HCEC 1CT (cell line): ENCODE measurements around the gene PLSCR1.
"Not testable (repeated sequence)": the region's sequence is repeated elsewhere in the genome, so short reads cannot be mapped to it uniquely, and the experiment has no call there.

ENCODE experiments used
- DNase-seq: peaks from one replicate; pipeline ENCODE4 v3.0.0-alpha.2; 2017

PLSCR1 gene

DNA sequence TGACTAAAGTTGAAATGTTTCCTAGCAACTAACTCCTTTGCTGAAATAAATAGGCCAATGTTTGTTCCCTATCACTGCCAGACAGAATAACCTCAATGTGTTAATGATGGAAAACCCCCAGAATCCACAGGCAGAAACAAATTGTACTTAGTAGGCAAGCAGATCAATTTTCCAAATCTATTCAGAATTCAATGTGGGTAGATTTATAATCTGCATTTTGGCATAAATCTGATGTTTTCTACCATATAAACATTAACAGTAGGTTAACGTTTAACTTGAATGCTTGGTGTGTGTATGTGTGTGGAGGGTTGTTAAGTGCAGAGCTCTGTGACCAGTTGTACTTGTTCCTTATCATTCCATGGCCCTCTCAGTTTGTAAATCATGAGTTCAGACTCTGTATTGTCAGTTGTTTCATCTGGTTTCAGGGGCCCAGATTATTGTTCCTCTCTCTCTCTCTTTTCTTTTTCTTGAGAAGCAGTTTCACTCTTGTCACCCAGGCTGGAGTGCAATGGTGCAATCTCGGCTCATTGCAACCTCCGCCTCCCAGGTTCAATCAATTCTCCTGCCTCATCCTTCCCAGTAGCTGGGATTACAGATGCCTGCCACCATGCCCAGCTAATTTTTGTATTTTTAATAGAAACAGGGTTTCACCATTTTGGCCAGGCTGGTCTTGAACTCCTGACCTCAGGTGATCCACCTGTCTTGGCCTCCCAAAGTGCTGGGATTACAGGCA, 32.8 kb downstream of the PLSCR1 start:
- DNase-seq = no peak

GRCh38 chr3:146507331-146508120, 36.9 kb downstream of the PLSCR1 start:
- no peak for DNase-seq

DNA sequence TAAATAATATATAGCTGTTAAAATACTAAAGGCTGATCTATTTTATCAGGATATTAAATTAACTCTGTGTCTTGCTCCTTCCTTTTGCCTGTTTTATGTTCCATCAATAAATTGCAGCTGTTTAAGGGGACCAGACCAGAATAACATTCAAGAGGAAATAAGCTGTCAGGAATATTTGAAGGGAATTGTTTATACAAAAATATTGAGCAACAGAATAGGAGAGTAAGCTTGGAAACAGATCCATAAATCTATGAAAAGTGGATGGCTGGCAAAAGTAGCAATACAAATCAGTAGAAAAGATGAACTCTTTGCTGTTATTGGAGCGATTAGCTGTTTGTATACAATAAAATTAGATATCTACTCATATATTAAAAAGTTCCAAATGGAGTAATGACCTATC, 38.9 kb downstream of the PLSCR1 start:
- peak; percentile 44 for DNase-seq

GRCh38 chr3:146504498-146505197, 39.8 kb downstream of the PLSCR1 start:
- DNase-seq = peak; percentile 3

DNA sequence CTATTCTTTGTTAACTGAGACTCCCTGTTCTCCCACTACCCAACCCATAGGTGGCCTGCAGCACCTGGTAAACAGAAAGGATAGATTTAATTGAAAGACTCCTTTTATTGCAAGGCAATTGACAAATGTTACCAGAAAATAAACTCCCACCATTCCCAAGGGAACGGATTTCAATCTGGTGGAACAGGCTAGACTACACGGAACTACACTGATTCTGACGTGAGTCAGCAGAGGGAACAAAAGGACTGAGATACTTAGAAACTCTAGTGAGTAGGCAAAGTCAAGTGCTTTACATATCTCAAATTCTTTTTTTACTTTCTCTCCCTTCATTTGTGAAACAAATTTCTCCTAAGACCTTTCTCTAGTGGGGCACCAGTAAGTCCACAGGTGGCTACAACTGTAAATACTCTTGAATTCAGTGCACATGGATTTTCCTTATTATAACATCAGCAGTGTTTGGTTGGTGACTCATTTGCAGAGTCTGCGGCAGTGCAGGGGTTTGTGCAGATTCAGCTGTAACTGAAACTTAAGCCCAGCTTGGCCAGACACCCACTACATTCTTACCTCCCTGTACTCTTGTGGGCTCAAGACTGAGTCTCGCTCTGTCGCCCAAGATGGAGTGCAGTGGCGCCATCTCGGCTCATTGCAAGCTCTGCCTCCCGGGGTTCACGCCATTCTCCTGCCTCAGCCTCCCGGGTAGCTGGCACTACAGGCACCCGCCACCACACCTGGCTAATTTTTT, 40.8 kb downstream of the PLSCR1 start:
- DNase-seq = peak; percentile 92

DNA sequence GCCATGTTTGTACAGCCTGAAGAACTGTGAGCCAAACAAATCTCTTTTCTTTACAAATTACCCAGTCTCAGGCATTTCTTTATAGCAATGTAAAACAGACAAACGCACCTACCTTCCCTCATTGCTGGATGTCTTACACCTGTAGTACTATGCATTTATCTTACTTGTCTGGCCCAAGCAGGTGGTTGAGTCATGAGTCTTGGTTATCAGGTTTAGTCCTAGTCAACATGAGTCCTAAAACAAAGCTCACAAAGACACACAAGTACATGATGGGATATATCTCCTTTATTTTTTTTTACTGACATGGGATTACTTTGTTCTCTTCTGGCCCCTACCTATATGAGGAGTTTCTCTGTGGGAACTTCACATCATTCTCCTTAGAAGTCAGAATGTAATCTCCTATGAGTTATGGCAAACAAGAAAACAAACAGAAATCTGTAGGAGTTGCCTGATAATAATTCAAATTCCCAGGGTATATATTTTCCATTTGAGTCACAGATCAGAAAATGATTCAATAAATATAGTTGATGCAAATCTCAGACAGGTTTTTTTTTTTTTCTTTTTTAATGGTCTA, 41.4 kb downstream of the PLSCR1 start:
- peak; percentile 6 for DNase-seq

GRCh38 chr3:146501752-146502151, 42.7 kb downstream of the PLSCR1 start:
- no peak for DNase-seq

- DNase-seq = no peak
Observed at GRCh38 chr3:146499701-146500100, 44.7 kb downstream of the PLSCR1 start.

DNA sequence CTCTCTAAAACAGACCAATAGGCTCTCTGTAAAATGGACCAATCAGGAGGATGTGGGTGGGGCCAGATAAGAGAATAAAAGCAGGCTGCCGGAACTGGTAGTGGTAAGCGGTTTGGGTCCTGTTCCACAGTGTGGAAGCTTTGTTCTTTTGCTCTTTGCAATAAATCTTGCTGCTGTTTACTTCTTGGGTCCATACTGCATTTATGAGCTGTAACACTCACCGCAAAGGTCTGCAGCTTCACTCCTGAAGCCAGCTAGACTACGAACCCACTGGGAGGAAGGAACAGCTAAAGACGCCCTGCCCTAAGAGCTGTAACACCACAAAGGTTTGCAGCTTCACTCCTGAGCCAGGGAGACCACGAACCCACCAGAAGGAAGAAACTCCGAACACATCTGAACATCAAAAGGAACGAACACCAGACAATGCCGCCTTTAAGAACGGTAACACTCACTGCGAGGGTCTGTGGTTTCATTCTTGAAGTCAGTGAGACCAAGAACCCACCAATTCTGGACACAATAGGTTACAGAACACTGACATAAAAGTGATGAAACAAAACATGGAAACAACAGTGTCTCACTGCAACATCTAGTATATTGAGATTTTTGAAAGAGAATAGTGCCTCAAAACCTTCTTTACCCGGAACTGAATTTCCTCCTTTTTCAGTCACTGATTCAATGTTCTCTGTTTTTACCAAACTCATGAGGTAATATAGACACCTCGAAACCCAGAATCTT, 46.2 kb downstream of the PLSCR1 start:
- DNase-seq = no peak

DNA sequence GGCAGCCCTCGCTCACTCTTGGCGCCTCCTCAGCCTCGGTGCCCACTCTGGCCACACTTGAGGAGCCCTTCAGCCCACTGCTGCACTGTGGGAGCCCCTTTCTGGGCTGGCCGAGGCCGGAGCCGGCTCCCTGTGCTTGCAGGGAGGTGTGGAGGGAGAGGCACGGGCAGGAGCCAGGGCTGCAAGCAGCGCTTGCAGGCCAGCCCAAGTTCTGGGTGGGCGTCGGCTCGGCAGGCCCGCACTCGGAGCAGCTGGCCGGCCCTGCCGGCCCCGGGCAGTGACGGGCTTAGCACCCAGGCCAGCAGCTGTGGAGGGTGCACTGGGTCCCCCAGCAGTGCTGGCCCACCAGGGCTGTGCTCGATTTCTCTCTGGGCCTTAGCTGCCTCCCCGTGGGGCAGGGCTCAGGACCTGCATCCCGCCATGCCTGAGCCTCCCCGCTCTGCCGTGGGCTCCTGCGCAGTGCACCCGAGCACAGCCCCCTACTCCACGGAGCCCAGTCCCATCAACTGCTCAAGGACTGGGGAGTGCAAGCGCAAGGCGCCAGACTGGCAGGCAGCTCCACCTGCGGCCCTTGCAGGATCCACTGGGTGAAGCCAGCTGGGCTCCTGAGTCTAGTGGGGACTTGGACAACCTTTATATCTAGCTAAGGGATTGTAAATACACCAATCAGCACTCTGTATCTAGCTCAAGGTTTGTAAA, 47.1 kb downstream of the PLSCR1 start:
- DNase-seq = not testable (repeated sequence)

DNA sequence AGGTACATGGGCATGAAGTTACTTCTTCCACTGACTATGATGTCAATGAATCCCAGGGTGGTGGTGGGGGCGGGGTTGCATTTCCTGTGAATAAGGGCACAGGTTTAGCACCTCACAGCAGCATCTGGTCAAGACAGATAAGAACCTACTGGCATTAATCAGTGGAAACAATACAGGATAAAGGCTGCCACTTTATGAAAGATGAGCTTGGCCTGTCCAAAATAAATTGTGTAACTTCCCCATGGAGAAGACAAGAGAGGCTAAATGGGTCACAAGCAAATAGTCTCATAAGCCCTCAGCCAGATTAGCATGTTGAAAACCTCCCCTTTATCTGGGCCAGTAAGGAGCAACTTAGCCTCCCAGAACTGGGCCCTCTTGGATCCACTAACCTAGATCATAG, 47.7 kb downstream of the PLSCR1 start:
- no peak for DNase-seq

GRCh38 chr3:146496251-146496650, 48.2 kb downstream of the PLSCR1 start:
- peak; percentile 27 for DNase-seq

GRCh38 chr3:146493761-146494160, 50.6 kb downstream of the PLSCR1 start:
- DNase-seq = peak; percentile 79

DNA sequence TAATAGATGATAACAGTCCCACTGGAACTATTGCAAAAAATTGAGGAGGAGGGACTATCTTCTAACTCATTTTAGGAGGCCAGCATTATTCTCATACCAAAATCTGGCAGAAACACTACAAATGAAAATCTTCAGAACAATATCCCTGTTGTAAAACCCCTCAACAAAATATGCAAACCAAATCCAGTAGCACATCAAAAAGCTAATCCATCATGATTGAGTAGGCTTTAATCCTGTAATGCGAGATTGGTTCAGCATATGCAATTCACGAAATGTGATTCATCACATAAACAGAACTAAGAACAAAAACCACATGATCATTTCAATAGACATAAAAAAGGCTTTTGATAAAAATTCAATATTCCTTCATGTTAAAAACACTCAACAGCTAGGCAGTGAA, 51.2 kb downstream of the PLSCR1 start:
- no peak for DNase-seq

DNA sequence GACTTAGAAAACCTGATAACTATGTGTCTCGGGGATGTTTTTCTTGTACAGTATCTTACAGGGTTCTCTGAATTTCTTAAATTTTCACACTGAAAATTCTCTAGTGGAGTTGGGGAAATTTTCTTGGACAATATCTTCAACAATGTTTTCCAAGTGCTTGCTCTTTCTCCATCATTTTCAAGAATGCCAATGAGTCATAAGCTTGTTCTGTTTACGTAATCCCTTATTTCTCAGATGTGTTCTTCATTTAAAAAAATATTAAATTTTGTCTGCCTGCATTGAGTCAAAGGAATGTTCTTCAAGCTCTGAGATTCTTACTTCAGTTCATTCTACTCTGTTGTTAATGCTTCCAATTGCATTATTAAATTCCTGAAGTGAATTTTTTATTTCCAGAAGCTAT, 53.1 kb downstream of the PLSCR1 start:
- DNase-seq = peak; percentile 85

DNA sequence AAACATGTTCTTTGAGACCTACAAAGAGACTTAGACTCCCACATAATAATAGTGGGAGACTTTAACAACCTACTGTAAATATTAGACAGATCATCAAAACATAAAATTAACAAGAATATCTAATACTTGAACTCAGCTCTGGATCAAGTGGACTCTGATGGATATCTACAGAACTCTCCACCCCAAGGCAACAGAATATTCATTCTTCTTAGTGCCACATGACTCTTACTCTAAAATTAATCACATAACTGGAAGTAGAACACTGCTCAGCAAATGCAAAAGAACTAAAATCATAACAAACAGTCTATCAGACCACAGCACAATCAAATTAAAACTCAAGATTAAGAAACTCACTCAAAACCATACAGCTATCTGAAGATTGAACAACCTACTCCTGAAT, 59.1 kb downstream of the PLSCR1 start:
- no peak for DNase-seq

DNA sequence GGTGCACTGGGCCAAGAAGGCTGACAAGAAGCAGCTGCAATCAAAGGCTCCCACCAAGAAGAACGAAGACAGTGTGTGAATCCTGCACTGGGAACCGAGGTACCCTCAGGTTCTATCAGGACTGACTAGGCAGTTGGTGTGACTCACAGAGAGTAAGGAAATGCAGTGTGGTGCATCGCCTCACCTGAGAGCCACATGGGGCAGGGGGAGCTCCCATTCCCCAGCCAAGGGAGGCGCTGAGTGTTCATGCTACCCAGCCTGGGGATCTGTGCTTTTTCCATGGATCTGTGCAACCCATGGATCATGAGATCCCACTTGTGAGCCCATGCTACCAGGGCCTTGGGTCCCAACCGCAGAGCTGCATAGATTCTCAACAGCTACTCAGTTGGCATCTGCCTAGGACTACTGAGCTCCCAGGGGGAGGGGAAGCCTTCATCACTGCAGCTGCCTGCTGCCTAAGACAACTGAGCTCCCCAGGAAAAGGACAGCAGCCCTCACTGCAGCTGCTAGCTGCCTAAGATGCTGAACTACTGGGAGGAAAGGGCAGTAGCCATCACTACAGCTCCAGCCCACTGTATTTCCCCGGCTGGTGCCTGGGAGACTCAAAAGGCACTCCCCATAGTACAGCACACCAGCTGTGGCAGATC, 68.2 kb downstream of the PLSCR1 start:
- no peak for DNase-seq

DNA sequence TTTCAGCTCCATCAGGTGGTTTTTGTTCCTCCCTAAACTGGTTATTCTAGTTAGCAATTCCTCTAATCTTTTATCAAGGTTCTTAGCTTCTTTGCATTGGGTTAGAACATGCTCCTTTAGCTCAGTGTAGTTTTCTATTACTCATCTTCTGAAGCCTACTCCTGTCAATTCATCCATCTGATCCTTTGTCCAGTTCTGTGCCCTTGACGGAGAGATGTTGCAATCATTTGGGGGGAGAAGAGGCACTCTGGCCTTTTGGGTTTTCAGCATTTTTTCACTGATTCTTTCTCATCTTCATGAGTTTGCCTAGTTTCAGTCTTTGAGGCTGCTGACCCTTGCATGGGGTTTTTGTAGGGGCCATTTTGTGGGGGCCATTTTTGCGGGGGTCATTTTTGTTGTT, 69.4 kb downstream of the PLSCR1 start:
- DNase-seq = not testable (repeated sequence)

DNA sequence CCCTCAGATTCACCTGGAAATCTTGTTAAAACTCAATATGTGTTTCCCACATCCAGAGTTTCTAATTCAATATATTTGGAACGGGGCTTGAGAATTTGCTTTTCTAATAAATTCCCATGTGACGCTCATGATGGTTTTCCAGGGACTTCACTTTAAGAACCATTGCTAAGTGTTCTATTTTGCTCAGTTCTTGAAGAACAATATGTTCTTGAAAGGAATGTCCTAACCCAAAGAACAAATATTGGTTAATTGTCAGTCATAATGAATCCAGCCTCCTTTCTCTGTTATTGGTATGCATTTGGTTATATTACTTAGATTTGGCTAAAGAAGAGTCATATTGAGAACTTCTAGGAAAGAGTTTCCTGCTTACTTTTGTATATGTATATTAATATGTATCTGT, 70.7 kb downstream of the PLSCR1 start:
- no peak for DNase-seq

DNA sequence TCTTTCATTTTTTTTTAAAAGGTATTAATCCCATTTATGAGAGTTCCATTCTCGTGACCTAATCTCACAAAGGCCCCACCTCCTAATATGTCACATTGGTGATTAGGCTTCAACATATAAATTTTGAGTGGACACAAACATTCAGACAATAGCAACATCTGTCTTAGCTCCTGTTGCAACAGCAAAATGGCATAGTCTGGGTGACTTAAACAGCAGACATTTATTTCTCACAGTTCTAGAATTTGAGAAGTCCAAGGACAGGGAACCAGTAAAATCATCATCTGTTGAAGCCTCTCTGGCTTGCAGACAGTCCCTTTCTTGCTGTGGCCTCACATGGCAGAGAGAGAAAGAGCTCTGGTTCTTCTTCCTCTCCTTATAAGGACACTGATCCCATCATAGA, 71.8 kb downstream of the PLSCR1 start:
- DNase-seq = no peak

DNA sequence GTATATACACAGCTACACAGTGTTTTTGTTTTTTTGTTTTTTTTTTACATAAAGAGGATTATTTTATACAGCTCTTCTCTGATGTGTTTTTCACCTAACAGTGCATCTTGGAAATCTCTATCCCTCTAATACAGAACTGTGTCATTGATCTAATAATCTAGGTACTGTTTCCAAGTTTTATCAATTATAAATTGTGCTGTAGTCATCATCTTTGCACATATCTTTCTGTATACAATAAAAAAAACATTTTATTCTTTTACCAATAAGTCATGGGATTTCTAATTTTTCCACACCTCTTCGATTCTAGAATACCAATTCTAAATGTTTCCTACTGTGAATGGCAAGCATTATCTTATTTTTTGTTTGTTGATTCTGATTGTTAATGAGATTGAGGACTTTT, 73.4 kb downstream of the PLSCR1 start:
- no peak for DNase-seq
